ENCODE measurements around the gene SYT5.

SYT5 gene

GRCh38 chr19:55188625-55189024, 8.5 kb upstream of the SYT5 start:
- no peaks in the 10 kb centered on the region for H3K36me3 ChIP-seq
- no peak for TF ChIP-seq CTCF (IDR thresholded peaks at IDR 0.05)
- no peaks in the 10 kb centered on the region for H3K4me1 ChIP-seq
- intact Hi-C loops (cut with DNase I; ENCODE audit: low total_unique reads): no loop called here
- peaks cover 0 to 20% of the 10 kb centered on the region in 2 donors for H3K27me3 ChIP-seq
- H3K9me3 ChIP-seq: no peaks in the 10 kb centered on the region
- no peak for DNase-seq
- no peak overlapping the region for H3K4me3 ChIP-seq
- no peak overlapping the region for H3K27ac ChIP-seq

- Histone ChIP-seq H3K9me3 (no peaks in the 10 kb centered on the region), H3K4me3 (no peak overlapping the region), H3K27ac (no peak overlapping the region), H3K27me3 (peaks cover 0 to 45% of the 10 kb centered on the region in 2 donors), H3K36me3 (no peaks in the 10 kb centered on the region), H3K4me1 (no peaks in the 10 kb centered on the region)
- intact Hi-C loops (cut with DNase I; ENCODE audit: low total_unique reads): no loop called here
- DNase-seq: no peak
- no peak for TF ChIP-seq CTCF (IDR thresholded peaks at IDR 0.05)
Measured at GRCh38 chr19:55186080-55186479, 6.0 kb upstream of the SYT5 start.

- Histone ChIP-seq H3K9me3 (no peaks in the 10 kb centered on the region), H3K27me3 (peaks cover 7 to 86% of the 10 kb centered on the region in 2 donors), H3K27ac (no peak overlapping the region), H3K36me3 (no peaks in the 10 kb centered on the region), H3K4me3 (no peak overlapping the region), H3K4me1 (peaks cover 0 to 16% (median 13%) of the 10 kb centered on the region in 4 donors)
- intact Hi-C loops (cut with DNase I; ENCODE audit: low total_unique reads): no loop called here
- TF ChIP-seq CTCF (IDR thresholded peaks at IDR 0.05): no peak
- no peak for DNase-seq
Measured at GRCh38 chr19:55181740-55182139, 1.7 kb upstream of the SYT5 start.

GRCh38 chr19:55178781-55179599, 1.1 kb downstream of the SYT5 start:
- no peaks in the 10 kb centered on the region for H3K9me3 ChIP-seq
- H3K4me3 ChIP-seq: peak overlapping the region; percentile 24 to 26
- H3K27me3 ChIP-seq: peaks cover 7 to 97% of the 10 kb centered on the region in 2 donors
- H3K36me3 ChIP-seq: no peaks in the 10 kb centered on the region
- H3K27ac ChIP-seq: no peak overlapping the region
- TF ChIP-seq CTCF (IDR thresholded peaks at IDR 0.05): no peak
- DNase-seq: no peak
- H3K4me1 ChIP-seq: peaks cover 0 to 19% (median 16%) of the 10 kb centered on the region in 4 donors
- intact Hi-C loops (cut with DNase I; ENCODE audit: low total_unique reads): no loop called here

GRCh38 chr19:55176076-55176475, 4.0 kb downstream of the SYT5 start:
- H3K9me3 ChIP-seq: no peaks in the 10 kb centered on the region
- H3K4me3 ChIP-seq: no peak overlapping the region
- no peak overlapping the region for H3K27ac ChIP-seq
- intact Hi-C loops (cut with DNase I; ENCODE audit: low total_unique reads): no loop called here
- H3K27me3 ChIP-seq: peaks cover 9 to 98% of the 10 kb centered on the region in 2 donors
- no peak for DNase-seq
- no peak for TF ChIP-seq CTCF (IDR thresholded peaks at IDR 0.05)
- H3K36me3 ChIP-seq: no peaks in the 10 kb centered on the region
- H3K4me1 ChIP-seq: peaks cover 0 to 30% (median 23%) of the 10 kb centered on the region in 4 donors
